AG10803 (cell line): ENCODE measurements around the gene TNFRSF25.

Experiments used
- DNase-seq: peaks from one replicate; pipeline ENCODE4 v3.0.0; 2010; ENCODE audit warnings: low read depth
- H3K4me3 ChIP-seq: 2 replicates; pipeline ENCODE4 v1.5.1; 2011; ENCODE audit warnings: mild to moderate bottlenecking, low read length, control low read depth
- CTCF ChIP-seq: conservative IDR thresholded peaks from 2 replicates; pipeline ENCODE4 v1.5.1; 2011; ENCODE audit warnings: mild to moderate bottlenecking, low read length, control low read depth, inconsistent platforms

TNFRSF25 gene

GRCh38 chr1:6427441-6428390, 38.3 kb downstream of the TNFRSF25 start:
- H3K4me3 ChIP-seq: no peak overlapping the region
- no peak for DNase-seq
- no peak for TF ChIP-seq CTCF

- no peak overlapping the region for H3K4me3 ChIP-seq
- TF ChIP-seq CTCF: no peak
- DNase-seq: no peak
These were observed 39.0 kb downstream of the TNFRSF25 start for GRCh38 chr1:6426972-6427350.

GRCh38 chr1:6426277-6426971, 39.5 kb downstream of the TNFRSF25 start:
- TF ChIP-seq CTCF: no peak
- no peak for DNase-seq
- no peak overlapping the region for H3K4me3 ChIP-seq

GRCh38 chr1:6425658-6426057, 40.3 kb downstream of the TNFRSF25 start:
- DNase-seq: no peak
- TF ChIP-seq CTCF: no peak
- H3K4me3 ChIP-seq: no peak overlapping the region

GRCh38 chr1:6424619-6425593, 41.1 kb downstream of the TNFRSF25 start, which contains the start of gene ESPN:
TSS of gene ESPN (plus strand) at chr1:6424776. CDS start at chr1:6424956, 180 bp downstream.
- no peak for DNase-seq
- H3K4me3 ChIP-seq: no peak within 1 kb of the TSS
- no peak for TF ChIP-seq CTCF

GRCh38 chr1:6424000-6424565, 41.9 kb downstream of the TNFRSF25 start:
- H3K4me3 ChIP-seq: no peak overlapping the region
- DNase-seq: no peak
- TF ChIP-seq CTCF: no peak
